Stimulated activated CD4-positive, alpha-beta T cell treated with anti-CD3 and anti-CD28 coated beads, Interleukin-12 subunit alpha, Interleukin-12 subunit beta, amount 100 ng/mL, for 48 hours (primary cell): ENCODE measurements around the gene TEX264.

Source experiments
- DNase-seq, 3 donors: peaks; one replicate each; pipeline ENCODE4 v3.0.0-alpha.2; 2020; ENCODE audit warnings: low read depth in 2 of 3, low spot score in 1 of 3

Gene TEX264

DNA sequence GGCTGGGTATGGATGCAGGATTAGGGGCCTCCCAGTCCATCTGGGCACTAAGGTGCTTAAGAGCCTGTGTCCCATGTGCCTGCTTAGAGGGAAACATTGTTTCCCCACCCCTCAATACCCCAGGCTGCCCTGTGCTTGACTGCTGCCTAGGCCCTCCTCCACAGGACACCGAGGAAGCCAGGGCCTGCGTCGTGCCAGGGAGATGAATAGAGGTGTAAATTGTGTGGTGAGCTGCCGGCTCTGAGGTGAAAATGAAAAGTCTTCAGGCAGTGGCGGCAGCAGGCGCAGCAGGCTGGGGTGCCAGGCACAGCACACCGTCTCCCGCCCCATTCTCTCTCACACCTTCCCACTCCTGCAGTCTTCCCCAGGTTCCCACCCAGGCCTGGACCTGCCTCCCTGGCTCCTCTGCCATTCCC, 21.9 kb downstream of the TEX264 start:
- DNase-seq, result no peak

DNA sequence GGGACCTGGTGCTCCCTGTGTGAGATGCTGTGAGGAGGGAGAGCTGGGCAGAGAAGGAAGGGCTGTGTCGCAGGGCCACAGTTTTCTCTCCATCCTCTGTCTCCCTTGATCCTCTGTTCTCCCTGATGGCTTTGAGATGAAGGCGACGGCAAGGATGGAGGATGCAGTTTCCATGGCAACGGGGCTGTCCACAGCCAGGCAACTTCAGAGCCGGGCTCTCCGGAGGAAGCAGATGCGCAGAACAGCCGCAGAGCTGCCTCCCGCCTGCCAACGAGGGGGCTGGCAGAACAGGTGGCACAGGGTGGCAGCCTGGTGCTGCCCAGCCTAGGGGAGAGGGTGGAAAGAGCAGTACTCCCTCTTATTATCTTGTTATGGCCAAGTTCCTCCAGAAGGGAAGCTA, 25.9 kb downstream of the TEX264 start:
- no peak for DNase-seq

DNA sequence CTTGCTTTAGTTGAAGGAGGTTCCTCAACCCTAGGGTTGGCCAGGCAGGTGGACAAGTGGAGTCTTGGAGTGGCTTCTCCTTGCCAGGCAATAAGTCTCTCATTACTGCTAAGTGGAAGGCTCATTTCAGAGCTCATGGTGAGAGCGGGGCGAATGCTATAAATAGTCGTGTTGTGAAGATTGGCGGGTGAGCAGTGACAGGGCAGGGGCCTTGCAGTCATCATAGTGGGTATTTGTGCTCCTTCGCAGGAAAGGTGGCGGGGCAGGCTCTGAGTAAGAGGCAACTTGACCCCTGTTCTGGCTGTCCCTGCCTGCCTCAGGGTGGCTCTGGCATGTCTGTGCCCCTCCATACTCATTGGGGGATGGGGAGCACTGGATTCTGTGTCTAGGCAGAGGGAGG, 27.2 kb downstream of the TEX264 start:
- DNase-seq, result no peak

DNA sequence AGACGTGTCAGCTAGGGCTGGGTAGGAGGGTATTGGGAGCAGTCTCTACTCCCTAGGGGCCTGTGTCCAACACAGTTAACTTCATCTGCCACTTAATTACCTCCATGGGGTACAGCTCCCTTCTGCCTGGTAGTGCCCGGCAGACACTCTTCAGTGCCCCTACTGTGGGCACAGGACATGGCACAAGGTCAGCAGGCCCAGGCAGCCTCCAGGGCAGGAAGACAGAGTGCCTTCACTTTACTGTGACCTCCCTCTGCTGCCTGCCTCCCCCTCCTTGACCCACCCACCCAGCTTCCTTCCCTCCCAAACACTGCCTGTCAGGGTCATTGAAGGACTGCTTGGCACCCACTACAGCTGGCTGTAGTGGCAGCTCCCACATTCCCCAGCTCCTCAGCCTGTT, 29.4 kb downstream of the TEX264 start:
- no peak for DNase-seq

DNA sequence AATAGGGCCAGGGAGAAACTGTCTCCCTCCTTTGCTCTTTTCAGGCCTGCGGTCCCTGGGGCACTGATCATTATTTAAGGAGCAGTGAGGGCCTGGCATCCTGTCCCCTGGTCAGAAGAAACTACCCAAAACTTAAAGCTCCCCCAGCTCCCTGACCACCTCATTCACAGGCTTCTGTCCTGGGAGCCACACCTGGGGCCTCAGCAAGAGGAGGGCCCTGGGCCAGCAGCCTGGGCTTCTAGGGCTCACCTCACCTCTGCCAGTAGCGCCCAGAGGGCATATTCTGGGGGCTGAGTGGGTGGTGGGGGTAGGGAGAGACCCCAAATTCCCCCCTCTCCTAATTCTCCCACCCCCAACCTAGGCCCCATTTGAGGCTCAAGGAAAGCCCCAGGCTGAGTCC, 31.1 kb downstream of the TEX264 start:
- DNase-seq, result no peak

DNA sequence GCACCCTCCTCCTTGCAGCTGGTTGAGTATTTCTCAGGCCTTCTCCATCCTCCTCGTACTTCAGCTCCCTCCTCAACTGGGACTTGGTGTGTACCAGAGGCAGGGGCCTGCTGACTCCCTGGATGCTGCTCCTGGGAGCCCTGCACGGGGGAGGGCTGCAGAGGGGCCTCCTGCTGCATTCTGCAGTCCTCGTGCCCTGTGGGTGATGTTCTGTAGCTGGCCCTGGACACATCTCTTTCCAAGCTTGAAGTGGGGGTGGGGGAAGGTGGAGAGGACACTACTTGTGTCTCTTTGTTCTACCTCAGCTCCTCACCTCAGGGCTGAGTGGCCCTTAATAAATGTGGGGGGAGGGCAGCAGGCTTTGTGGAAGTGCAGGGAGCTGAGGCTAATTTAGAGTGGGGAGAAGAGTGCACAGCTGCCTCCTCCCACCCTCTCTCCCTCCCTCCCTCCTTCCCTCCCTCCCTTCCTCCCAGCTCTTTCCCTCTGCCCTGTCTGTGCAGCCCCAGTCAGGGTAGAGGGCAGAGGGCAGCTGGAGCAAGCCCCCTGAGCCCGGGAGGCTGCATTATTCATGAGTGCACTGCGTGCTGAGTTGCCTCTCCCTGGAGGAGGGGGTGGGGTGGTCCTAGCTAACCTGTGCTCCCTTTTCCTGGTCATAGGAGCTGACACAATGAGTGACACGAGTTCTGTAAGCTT, 32.2 kb downstream of the TEX264 start:
- no peak for DNase-seq

DNA sequence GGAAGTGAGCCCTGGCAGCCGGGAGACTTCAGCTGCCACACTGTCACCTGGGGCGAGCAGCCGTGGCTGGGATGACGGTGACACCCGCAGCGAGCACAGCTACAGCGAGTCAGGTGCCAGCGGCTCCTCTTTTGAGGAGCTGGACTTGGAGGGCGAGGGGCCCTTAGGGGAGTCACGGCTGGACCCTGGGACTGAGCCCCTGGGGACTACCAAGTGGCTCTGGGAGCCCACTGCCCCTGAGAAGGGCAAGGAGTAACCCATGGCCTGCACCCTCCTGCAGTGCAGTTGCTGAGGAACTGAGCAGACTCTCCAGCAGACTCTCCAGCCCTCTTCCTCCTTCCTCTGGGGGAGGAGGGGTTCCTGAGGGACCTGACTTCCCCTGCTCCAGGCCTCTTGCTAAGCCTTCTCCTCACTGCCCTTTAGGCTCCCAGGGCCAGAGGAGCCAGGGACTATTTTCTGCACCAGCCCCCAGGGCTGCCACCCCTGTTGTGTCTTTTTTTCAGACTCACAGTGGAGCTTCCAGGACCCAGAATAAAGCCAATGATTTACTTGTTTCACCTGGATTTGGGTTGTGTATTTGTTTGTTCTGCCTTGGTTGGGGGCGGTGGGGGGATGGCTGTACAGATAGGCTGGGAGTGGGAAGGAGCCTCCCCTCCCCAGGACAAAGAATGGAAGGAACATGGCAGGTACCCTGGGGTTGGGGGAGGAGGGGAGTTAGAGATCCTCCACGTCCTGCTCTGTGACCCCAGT, 32.9 kb downstream of the TEX264 start:
- DNase-seq, result no peak

DNA sequence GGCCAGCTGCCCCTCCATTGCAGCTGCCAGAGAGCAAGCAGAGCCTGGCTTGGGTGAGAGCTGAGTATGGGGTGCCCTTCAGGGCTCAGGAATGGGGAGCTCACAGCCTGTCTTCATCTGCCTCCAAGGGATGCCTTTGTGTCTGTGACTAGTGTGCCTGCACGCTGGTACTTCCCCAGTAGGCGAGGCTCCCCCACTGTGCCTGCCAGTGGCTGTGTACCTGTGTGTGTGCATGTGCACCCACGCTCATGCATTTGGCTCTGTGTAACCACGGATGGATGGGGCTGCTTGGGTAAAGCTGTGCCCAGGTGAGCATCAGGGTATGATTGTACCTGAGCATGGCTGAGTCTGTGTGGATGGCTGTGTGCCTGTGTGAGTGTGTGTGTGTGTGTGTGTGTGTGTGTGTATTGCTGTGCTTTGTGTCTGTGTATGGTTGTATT, 33.5 kb downstream of the TEX264 start:
- DNase-seq, result no peak

DNA sequence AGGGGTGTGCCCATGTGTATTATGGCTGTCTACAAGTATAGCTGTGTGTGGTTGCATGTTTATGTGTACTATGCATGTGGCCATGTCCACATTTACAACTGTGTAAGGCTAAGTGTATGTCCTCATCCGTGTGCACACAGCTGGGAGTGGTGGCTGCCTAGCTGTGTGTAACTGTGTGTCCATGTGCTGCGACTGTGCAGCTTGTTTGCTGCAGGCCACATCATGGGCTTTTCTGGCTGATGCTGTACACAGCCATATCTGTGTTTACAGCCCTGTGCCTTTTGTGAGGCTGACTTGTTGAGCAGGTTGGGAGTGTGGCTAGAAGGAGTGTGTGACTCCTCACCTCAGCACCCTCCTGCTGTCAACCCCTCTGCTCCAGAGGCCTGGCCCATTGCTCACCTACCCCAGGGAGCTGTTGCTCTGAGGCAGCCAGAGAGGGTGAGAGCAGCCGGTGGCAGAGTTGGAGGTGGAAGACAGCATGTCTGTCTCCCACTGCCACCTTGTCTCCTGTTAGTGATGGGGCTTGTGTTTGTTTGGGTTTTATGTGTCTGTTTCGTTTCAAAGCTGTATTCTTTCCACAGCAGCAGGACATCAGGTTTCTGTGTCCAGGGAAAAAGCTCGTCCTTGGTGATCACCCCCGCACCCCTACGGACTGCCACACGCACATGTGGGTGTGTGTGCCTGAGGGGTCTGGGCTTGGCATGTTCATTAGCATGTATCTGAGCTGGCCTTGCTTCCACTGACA, 34.4 kb downstream of the TEX264 start:
- no peak for DNase-seq

DNA sequence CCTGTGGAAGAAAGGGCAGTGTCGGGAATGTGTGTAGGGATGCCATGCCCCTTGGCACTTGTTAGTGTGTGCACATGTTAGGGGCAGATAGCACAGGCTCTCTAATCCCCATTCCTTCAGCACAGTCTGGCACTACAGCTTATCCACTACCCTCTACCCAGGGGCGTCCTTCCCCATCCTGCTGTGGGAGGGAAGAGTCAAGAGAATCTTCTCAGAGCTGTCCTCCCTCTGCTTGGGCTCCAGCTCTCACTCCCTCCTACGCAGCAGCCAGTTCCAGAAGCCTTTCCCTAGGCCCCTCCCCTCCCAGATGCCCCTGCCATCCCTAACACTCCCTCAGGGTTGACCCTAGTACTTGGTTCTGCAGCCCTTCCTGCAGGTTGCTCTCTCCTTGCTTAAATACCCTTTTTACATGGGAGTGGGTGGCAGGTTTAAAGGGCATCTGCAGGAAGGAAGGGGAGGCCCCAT, 35.0 kb downstream of the TEX264 start:
- no peak for DNase-seq

DNA sequence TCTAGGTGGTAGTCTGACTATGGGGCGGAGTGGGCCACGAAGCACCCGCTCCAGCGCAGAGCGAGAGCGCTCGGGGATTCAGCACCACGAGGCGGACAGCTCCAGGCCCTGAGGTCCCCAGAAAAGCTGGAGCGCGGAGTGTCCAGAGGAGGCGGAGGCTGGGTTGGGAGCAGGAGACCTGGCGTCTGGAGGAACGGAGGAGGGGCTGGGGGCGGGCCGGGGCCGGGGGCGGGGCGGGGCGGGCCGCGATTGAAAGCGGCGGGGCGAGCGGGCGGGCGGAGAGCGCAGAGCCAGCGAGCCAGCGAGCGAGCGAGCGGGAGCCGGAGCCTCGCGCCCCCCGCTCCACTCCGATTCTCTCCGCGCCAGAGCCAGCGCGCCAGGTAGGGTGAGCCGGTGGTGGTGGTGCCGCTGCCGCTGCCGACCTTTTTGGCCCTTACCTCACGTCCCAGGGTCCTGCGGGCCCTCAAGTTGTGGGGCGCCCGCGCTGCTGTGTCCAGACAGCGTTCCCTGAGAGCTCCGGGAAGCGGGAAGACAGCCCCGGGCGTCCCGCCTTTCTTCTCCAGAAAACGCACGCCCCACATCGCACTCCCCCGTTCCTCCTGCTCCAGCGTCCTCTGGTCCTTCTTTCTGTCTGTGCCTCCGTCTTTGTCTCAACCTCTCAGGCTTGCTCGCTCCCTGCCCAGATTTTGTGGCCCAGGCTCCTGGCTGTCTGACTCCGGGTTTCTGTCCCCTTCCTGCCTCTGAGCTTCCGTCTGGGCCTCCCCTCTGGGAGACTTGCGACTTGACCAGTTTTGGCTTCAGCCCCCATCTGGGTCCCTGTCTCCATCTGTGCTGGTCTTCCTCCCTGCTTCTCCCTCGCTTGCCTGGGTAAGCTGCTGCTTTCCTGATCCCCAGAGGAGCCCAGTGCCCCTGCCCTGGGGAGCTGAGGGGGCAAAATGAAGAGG, 36.0 kb downstream of the TEX264 start, which contains the start of gene GRM2:
GRM2 (plus strand) TSS at position 281 of the 944 bp plus-strand sequence. CDS start 1,916 bp downstream, outside the sequence.
- no peak for DNase-seq

DNA sequence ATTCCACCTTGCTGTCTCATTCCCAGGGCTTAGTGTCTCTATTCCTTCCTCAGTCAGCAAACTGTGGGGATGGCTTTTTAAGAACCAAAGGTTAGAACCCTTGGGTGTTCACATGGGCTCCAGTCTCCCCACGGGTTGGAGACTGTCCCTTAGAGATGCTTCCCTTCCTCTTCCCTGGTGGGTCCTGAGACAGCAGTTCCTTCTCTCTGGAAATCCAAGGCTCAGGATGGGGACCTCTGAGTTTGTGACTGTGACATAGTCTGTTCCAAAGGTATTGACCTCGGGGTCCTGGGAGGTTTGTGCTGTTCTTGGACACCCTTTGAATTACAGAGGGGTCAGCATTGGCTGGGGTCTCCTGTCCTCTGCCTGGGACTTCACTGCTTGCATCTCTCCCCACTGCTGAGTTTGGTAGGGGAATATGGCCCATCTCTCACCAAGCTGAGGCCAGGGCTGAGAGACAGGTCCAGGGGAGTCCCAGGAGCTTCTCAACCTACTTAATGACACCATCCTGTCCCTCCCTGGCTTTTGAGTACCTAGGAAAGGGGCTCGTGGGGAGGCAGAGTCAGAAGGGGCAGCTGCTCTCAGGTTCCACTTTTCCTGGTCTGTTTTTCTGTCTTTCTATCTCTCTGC, 37.3 kb downstream of the TEX264 start:
- no peak for DNase-seq

DNA sequence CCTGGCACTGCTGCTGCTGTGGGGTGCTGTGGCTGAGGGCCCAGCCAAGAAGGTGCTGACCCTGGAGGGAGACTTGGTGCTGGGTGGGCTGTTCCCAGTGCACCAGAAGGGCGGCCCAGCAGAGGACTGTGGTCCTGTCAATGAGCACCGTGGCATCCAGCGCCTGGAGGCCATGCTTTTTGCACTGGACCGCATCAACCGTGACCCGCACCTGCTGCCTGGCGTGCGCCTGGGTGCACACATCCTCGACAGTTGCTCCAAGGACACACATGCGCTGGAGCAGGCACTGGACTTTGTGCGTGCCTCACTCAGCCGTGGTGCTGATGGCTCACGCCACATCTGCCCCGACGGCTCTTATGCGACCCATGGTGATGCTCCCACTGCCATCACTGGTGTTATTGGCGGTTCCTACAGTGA, 38.0 kb downstream of the TEX264 start:
- no peak for DNase-seq

DNA sequence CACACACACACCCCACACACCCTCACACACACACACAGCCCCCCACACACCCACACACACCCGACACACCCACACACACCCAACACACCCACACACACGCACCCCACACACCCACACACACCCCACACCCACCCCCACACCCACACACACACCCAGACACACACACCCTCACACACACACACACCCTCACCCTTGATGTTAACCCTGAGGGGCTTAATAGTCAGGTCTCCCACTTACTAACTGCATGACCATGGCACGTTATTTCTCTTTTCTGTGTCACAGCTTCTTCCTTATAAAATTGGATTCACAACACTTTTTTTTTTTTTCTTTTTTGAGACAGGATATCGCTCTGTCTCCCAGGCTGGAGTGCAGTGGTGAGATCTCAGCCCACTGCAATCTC, 38.6 kb downstream of the TEX264 start:
- DNase-seq, result no peak

DNA sequence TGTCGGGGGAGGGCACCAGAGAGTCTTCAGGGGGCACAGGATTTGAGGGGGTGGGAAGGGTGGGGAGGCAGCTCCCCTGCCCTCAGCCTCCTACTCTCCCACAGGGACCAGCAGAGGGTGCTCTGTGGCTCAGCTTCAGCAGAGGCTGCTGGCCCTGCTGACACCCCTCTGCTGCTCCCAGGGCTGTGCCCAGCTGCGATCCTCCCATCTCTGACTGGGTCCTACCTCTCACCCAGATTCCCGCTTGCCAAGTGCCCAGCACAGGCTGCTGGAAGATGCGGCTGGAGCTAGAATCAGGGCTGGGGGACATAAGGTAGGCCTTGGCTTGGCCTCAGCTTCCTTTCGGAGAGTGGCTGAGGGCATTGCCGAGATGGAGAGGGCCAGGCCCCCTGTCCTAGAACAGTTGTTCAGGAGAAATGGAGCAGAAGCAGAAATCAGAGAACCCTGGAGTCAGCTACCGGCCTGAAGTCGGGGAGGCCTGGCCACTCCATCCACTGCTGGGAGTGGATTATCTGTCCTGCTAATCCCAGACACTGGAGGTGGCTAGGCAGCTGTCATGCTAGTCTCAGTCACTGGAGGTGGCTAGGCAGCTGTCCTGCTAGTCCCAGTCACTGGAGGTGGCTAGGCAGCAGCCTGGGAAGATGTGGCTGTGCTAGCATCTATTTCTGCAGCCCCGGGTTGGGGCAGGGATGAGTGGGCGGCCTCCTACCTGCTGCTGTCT, 39.7 kb downstream of the TEX264 start:
- DNase-seq, result no peak

DNA sequence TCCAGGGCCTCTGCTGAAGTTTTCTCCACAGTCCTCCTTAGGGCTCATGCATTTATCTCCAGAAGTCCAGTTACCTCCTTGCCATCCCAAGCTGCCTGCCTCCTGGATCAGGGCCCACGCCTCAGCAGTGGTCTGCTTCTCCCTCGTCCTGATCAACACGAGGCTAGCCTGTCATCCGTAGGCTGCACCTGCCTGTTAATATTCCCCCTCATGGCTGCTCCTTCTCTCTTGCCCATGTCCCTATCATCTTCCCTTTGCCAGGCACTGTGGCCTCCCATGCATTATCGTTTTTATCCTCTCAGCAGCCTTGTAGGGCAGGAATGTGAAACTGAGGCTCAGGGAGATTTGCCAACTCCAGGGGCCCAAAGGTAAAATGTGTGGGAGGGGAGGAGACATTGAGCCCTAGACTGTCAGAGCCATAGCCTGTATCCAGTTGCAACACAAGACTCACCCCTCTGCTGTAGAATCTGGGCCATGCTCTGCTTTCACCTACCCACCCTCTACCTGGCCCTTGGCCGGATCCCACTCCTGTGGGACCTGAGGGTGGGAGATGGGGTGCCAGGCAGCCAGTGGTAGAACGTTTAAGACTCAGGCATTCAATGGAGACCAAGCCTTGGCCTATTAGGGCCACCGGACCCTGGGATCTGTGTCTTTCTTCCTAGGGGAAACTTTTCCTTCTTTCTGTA, 40.4 kb downstream of the TEX264 start:
- DNase-seq, result no peak

DNA sequence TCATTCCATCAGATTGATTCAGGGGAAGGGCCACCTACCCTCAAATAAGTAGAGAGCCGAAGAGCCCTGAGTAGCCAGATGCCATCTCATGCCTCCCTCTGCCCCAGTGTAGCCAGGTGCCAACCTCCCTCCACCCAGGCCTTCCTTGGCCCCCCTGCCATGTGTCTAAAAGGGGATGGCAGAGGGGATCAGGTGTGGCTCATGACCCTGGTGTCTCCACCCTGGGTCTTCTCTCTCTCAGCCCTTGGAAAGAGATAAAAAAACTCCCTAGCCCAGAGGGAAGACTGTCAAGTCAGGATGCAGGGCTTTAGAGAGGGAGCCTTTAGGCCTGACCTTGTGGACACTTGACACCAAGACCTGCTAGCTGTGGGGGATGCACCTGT, 41.0 kb downstream of the TEX264 start:
- DNase-seq, result no peak

DNA sequence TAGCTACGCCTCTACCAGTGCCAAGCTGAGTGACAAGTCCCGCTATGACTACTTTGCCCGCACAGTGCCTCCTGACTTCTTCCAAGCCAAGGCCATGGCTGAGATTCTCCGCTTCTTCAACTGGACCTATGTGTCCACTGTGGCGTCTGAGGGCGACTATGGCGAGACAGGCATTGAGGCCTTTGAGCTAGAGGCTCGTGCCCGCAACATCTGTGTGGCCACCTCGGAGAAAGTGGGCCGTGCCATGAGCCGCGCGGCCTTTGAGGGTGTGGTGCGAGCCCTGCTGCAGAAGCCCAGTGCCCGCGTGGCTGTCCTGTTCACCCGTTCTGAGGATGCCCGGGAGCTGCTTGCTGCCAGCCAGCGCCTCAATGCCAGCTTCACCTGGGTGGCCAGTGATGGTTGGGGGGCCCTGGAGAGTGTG, 41.5 kb downstream of the TEX264 start:
- DNase-seq, result no peak

DNA sequence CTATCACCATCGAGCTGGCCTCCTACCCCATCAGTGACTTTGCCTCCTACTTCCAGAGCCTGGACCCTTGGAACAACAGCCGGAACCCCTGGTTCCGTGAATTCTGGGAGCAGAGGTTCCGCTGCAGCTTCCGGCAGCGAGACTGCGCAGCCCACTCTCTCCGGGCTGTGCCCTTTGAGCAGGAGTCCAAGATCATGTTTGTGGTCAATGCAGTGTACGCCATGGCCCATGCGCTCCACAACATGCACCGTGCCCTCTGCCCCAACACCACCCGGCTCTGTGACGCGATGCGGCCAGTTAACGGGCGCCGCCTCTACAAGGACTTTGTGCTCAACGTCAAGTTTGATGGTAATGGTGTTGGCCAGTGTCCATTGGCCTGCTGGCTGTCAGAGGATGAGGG, 41.9 kb downstream of the TEX264 start:
- no peak for DNase-seq
